GM21381 (cell line): ENCODE data around the gene LUZP2.

Experiments
- ATAC-seq: cut with Tn5 transposase; IDR thresholded peaks from one replicate; pipeline ENCODE4 v1.9.1; 2021; ENCODE audit warnings: mild to moderate bottlenecking, moderate library complexity; ENCODE audit not compliant: unreplicated experiment

LUZP2 gene

GRCh38 chr11:24628224-24628776 lies 131.4 kb downstream of the LUZP2 start:
- no peak for ATAC-seq

GRCh38 chr11:24634606-24635160 lies 137.8 kb downstream of the LUZP2 start:
- ATAC-seq: no peak

GRCh38 chr11:24635588-24636290 lies 138.9 kb downstream of the LUZP2 start:
- no peak for ATAC-seq

- no peak for ATAC-seq
Measured at GRCh38 chr11:24636291-24636629, 139.4 kb downstream of the LUZP2 start.

- ATAC-seq: no peak
Measured at GRCh38 chr11:24637520-24637919, 140.7 kb downstream of the LUZP2 start.

- ATAC-seq: no peak
Measured at GRCh38 chr11:24642648-24643047, 145.8 kb downstream of the LUZP2 start.

GRCh38 chr11:24645563-24645962 lies 148.7 kb downstream of the LUZP2 start:
- ATAC-seq: no peak

- ATAC-seq: no peak
Measured at GRCh38 chr11:24651873-24652272, 155.0 kb downstream of the LUZP2 start.

- ATAC-seq: no peak
Measured at GRCh38 chr11:24653901-24654300, 157.0 kb downstream of the LUZP2 start.

GRCh38 chr11:24661331-24661730 lies 164.5 kb downstream of the LUZP2 start:
- no peak for ATAC-seq

- ATAC-seq: no peak
Measured at GRCh38 chr11:24664399-24664798, 167.5 kb downstream of the LUZP2 start.

GRCh38 chr11:24667353-24667968 lies 170.6 kb downstream of the LUZP2 start:
- no peak for ATAC-seq

- ATAC-seq: no peak
Measured at GRCh38 chr11:24678703-24679348, 182.0 kb downstream of the LUZP2 start.

- no peak for ATAC-seq
Measured at GRCh38 chr11:24679821-24680351, 183.0 kb downstream of the LUZP2 start.

GRCh38 chr11:24683583-24683982 lies 186.7 kb downstream of the LUZP2 start:
- ATAC-seq: no peak

- no peak for ATAC-seq
Measured at GRCh38 chr11:24685821-24686220, 189.0 kb downstream of the LUZP2 start.

- no peak for ATAC-seq
Measured at GRCh38 chr11:24687531-24688147, 190.8 kb downstream of the LUZP2 start.

GRCh38 chr11:24688981-24689380 lies 192.1 kb downstream of the LUZP2 start:
- ATAC-seq: no peak

- ATAC-seq: no peak
Measured at GRCh38 chr11:24697522-24698111, 200.8 kb downstream of the LUZP2 start.

GRCh38 chr11:24704716-24705115 lies 207.9 kb downstream of the LUZP2 start:
- ATAC-seq: no peak

- ATAC-seq: no peak
Measured at GRCh38 chr11:24705474-24705873, 208.6 kb downstream of the LUZP2 start.
